GM21447 (cell line): ENCODE results near the gene DFFB.

Experiments used
- ATAC-seq: cut with Tn5 transposase; IDR thresholded peaks from one replicate; pipeline ENCODE4 v1.9.1; 2021; ENCODE audit not compliant: unreplicated experiment

Gene DFFB

GRCh38 chr1:3869751-3870301, 12.6 kb downstream of the DFFB start:
- no peak for ATAC-seq

GRCh38 chr1:3871451-3871805, 14.2 kb downstream of the DFFB start:
- no peak for ATAC-seq

GRCh38 chr1:3872546-3872945, 15.3 kb downstream of the DFFB start:
- no peak for ATAC-seq

- no peak for ATAC-seq
Observed at GRCh38 chr1:3874736-3875135, 17.5 kb downstream of the DFFB start.

GRCh38 chr1:3876716-3877115, 19.4 kb downstream of the DFFB start:
- no peak for ATAC-seq

GRCh38 chr1:3879099-3879498, 21.8 kb downstream of the DFFB start:
- no peak for ATAC-seq

GRCh38 chr1:3879787-3880428, 22.6 kb downstream of the DFFB start:
- no peak for ATAC-seq

- no peak for ATAC-seq
Observed at GRCh38 chr1:3880429-3881192, 23.3 kb downstream of the DFFB start.

- ATAC-seq = no peak
Observed at GRCh38 chr1:3881193-3881480, 23.9 kb downstream of the DFFB start.

- no peak for ATAC-seq
Observed at GRCh38 chr1:3883194-3883925, 26.1 kb downstream of the DFFB start.

GRCh38 chr1:3884966-3885365, 27.7 kb downstream of the DFFB start:
- ATAC-seq = no peak

GRCh38 chr1:3885611-3886010, 28.3 kb downstream of the DFFB start:
- no peak for ATAC-seq

GRCh38 chr1:3886106-3886670, 28.9 kb downstream of the DFFB start:
- no peak for ATAC-seq

GRCh38 chr1:3886691-3887090, 29.4 kb downstream of the DFFB start:
- ATAC-seq = no peak

- no peak for ATAC-seq
Observed at GRCh38 chr1:3888301-3888700, 31.0 kb downstream of the DFFB start.

- ATAC-seq = no peak
Observed at GRCh38 chr1:3889936-3890335, 32.7 kb downstream of the DFFB start.

GRCh38 chr1:3890389-3891328, 33.4 kb downstream of the DFFB start:
- no peak for ATAC-seq

- ATAC-seq = no peak
Observed at GRCh38 chr1:3891329-3891865, 34.1 kb downstream of the DFFB start.

- no peak for ATAC-seq
Observed at GRCh38 chr1:3892748-3893147, 35.5 kb downstream of the DFFB start.

- no peak for ATAC-seq
Observed at GRCh38 chr1:3893190-3893589, 35.9 kb downstream of the DFFB start.
